Measurements from ENCODE around the gene PTPRN. TPM values are rescaled to one million over a fixed set of nuclear protein-coding genes. Genes with fewer than 3 reads are reported as not detected.

Gene PTPRN
- total and polyA plus RNA-seq, 8 donors = 0.17 to 1.4 (median 0.79) TPM; not detected in 1

GRCh38 chr2:219252900-219253752 lies 56.1 kb downstream of the PTPRN start, which contains the start of gene TUBA4B:
TSS of gene TUBA4B (plus strand) at chr2:219253243. CDS start at chr2:219253408, 165 bp downstream.
- peak in 2 of 4 donors; percentile 52 to 88 for DNase-seq
- peaks cover 23 to 62% of the 10 kb centered on the region in 2 donors for H3K4me1 ChIP-seq
- intact Hi-C loops (cut with DNase I) = no loop called here
- peaks cover 0 to 22% of the 10 kb centered on the region in 2 donors for H3K36me3 ChIP-seq
- H3K27ac ChIP-seq = peak within 1 kb of the TSS; percentile 79 to 97
- H3K27me3 ChIP-seq = peaks cover 0 to 20% of the 10 kb centered on the region in 2 donors
- TF ChIP-seq, protein P1, sequence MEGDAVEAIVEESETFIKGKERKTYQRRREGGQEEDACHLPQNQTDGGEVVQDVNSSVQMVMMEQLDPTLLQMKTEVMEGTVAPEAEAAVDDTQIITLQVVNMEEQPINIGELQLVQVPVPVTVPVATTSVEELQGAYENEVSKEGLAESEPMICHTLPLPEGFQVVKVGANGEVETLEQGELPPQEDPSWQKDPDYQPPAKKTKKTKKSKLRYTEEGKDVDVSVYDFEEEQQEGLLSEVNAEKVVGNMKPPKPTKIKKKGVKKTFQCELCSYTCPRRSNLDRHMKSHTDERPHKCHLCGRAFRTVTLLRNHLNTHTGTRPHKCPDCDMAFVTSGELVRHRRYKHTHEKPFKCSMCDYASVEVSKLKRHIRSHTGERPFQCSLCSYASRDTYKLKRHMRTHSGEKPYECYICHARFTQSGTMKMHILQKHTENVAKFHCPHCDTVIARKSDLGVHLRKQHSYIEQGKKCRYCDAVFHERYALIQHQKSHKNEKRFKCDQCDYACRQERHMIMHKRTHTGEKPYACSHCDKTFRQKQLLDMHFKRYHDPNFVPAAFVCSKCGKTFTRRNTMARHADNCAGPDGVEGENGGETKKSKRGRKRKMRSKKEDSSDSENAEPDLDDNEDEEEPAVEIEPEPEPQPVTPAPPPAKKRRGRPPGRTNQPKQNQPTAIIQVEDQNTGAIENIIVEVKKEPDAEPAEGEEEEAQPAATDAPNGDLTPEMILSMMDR (IDR thresholded peaks at IDR 0.05) = no peak
- ATAC-seq = peak; percentile 14
- peak within 1 kb of the TSS; percentile 54 to 69 for H3K4me3 ChIP-seq
- H3K9me3 ChIP-seq = no peaks in the 10 kb centered on the region

DNA sequence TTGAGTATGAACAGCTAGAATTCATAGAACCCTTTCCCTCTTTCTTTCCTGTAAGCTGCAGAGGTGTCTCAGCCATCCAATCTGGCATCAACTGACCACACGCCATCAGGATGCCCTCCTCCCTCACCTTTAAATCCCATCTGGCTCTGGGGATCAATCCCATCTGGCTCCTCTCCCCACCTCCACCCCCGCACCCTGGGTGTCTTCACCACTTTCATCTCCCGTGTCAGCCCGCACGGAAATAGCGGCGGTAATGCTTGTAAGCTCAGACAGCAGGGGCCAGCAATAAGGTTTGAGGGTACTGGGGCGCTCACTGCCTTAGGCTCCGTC lies 56.7 kb downstream of the PTPRN start:
- intact Hi-C loops (cut with DNase I) = no loop called here
- H3K4me1 ChIP-seq = peaks cover 23 to 68% of the 10 kb centered on the region in 2 donors

DNA sequence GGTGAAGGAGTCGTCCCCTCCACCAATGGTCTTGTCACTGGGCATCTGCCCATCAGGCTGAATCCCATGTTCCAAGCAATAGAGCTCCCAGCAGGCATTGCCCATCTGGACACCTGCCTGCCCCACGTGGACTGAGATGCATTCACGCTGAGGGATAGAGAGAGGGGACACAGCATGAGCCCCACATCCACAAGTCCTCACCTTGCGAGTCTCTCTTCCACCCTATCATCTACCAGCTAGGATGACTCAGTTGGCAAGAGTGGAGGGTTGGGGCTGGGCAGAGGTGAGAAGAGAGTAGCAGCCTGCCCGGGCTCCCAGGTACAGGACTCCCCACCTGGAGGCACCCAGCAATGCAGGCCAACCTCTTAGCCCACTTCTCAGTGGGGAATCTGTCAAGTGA lies 57.1 kb downstream of the PTPRN start:
- Histone ChIP-seq H3K9me3 (no peaks in the 10 kb centered on the region), H3K27ac (peak overlapping the region in 1 of 2 donors; percentile 97), H3K4me3 (peak overlapping the region in 1 of 2 donors; percentile 69), H3K36me3 (peaks cover 0 to 32% of the 10 kb centered on the region in 2 donors), H3K27me3 (peaks cover 0 to 9% of the 10 kb centered on the region in 2 donors), H3K4me1 (peaks cover 23 to 73% of the 10 kb centered on the region in 2 donors)
- intact Hi-C loops (cut with DNase I) = no loop called here
- DNase-seq = peak in 1 of 4 donors; percentile 36
- TF ChIP-seq, protein P1 (IDR thresholded peaks at IDR 0.05) = no peak
- no peak for ATAC-seq

More for the DNA sequence above, 56.7 kb downstream of the PTPRN start:
- H3K27ac ChIP-seq = peak overlapping the region; percentile 79 to 97
- H3K36me3 ChIP-seq = peaks cover 0 to 28% of the 10 kb centered on the region in 2 donors
- no peaks in the 10 kb centered on the region for H3K9me3 ChIP-seq
- H3K27me3 ChIP-seq = peaks cover 0 to 14% of the 10 kb centered on the region in 2 donors
- H3K4me3 ChIP-seq = peak overlapping the region; percentile 54 to 69
- TF ChIP-seq, protein P1 (IDR thresholded peaks at IDR 0.05) = no peak
- ATAC-seq (no peak), DNase-seq (no peak)

- TF ChIP-seq, protein P1 (IDR thresholded peaks at IDR 0.05) = no peak
These were observed 57.5 kb downstream of the PTPRN start for GRCh38 chr2:219251656-219252055.

More at GRCh38 chr2:219251656-219252055, 57.5 kb downstream of the PTPRN start:
- ATAC-seq = no peak
- no peak for DNase-seq
- peaks cover 23 to 77% of the 10 kb centered on the region in 2 donors for H3K4me1 ChIP-seq
- peak overlapping the region in 1 of 2 donors; percentile 69 for H3K4me3 ChIP-seq
- peaks cover 0 to 36% of the 10 kb centered on the region in 2 donors for H3K36me3 ChIP-seq
- peaks cover 0 to 7% of the 10 kb centered on the region in 2 donors for H3K27me3 ChIP-seq
- no peaks in the 10 kb centered on the region for H3K9me3 ChIP-seq
- intact Hi-C loops (cut with DNase I) = no loop called here
- H3K27ac ChIP-seq = peak overlapping the region in 1 of 2 donors; percentile 97

Data from left lung (tissue), 10 donors.